Upper lobe of left lung (tissue), 4 donors: ENCODE data around the gene ADGRL1.

ENCODE experiments used
- EP300 ChIP-seq, 4 donors: sonication (generic); formaldehyde crosslinking; IDR thresholded peaks; one replicate each; pipeline ENCODE4 v1.5.1; 2017; ENCODE audit warnings: antibody characterized with exemption in 4 of 4, control low read depth in 2 of 4
- POLR2A ChIP-seq, 4 donors: fragments of 450-650 bp; IDR thresholded peaks; one replicate each; pipeline ENCODE4 v1.5.1; 2016 to 2017; ENCODE audit warnings: antibody characterized with exemption in 4 of 4, mild to moderate bottlenecking in 2 of 4
- POLR2AphosphoS5 ChIP-seq, 2 donors: sonication (generic); formaldehyde crosslinking; IDR thresholded peaks; one replicate each; pipeline ENCODE4 v1.5.1; 2017; ENCODE audit warnings: antibody characterized with exemption in 2 of 2
- TF ChIP-seq, protein P1 (sequence below), 6 experiments: fragments of 450-650 bp in 4 of 6; fragments of 200-600 bp in 2 of 6; sonication (generic) in 2 of 6; IDR thresholded peaks; one replicate each; pipeline ENCODE4 v1.5.1; 2016 to 2019; ENCODE audit warnings: antibody characterized with exemption in 6 of 6

DNA sequence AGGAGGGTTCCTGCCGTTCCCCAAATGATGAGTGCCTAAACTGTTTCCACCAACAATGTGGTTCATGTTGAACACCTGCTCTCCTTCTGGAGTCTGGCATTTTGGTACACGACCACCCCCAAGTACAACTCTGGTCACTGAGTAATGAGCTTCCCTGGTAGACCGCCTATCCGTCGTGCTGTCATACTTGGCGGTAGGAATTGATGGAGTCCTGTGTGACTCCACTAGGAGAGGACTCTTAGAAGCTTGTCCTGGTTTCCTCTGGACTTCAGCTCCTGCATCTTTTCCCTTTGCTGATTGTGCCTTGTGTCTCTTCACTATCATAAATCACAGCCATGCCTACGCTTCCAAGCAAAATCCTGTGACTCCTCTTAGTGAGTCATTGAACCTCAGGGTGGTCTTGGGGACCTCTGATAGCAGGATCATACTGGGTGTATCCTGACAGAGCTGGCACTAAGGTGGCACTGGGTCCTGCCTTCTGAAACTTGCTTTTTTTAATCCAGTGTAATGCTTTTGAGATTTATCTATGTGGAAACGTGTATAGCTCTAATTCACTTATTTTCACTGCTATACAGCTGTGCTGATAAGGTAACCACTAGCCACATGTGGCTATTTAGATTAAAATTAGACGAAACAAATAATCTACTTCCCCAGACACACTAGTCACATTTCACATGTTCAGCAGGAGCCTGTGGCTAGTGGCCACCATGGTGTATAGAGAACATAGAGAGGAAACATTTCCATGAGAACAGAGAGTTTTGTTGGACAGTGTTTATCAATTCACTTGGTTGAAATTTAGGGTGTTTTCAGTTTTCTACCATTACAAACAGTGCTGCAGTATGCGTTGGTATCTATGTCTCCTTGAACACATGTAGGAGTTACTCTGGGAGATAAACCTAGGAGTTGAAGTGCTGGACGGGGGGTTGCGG is 63.4 kb downstream of the ADGRL1 start:
- TF ChIP-seq, protein P1, sequence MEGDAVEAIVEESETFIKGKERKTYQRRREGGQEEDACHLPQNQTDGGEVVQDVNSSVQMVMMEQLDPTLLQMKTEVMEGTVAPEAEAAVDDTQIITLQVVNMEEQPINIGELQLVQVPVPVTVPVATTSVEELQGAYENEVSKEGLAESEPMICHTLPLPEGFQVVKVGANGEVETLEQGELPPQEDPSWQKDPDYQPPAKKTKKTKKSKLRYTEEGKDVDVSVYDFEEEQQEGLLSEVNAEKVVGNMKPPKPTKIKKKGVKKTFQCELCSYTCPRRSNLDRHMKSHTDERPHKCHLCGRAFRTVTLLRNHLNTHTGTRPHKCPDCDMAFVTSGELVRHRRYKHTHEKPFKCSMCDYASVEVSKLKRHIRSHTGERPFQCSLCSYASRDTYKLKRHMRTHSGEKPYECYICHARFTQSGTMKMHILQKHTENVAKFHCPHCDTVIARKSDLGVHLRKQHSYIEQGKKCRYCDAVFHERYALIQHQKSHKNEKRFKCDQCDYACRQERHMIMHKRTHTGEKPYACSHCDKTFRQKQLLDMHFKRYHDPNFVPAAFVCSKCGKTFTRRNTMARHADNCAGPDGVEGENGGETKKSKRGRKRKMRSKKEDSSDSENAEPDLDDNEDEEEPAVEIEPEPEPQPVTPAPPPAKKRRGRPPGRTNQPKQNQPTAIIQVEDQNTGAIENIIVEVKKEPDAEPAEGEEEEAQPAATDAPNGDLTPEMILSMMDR (IDR thresholded peaks at IDR 0.05): no peak
- no peak for TF ChIP-seq EP300 (IDR thresholded peaks at IDR 0.05)
- TF ChIP-seq POLR2A (IDR thresholded peaks at IDR 0.05): no peak
- TF ChIP-seq POLR2AphosphoS5 (IDR thresholded peaks at IDR 0.05): no peak
